Measurements from ENCODE around the gene FBN1. TPM values are rescaled to one million over a fixed set of nuclear protein-coding genes. Genes with fewer than 3 reads are reported as not detected.

The FBN1 gene
- total and polyA plus RNA-seq, 10 of the 15 experiments (the other 5 are each of a cell fraction or from before 2014, with no cell fraction given): 2.2 to 15.3 (median 7.0) TPM

GRCh38 chr15:48516121-48516520 lies 129.4 kb downstream of the FBN1 start:
- ChIA-PET SMC1A (ENCODE audit: uncharacterized antibody, unreplicated experiment) (interaction anchor here (0.9 kb wide), 1 partner anchor 19 kb away, joined by 3 read pairs; no protein-coding TSS in a partner anchor), CTCF (interaction anchor here (1.2 to 2.1 kb wide), 2 partner anchors 9 to 14 kb away, joined by 3 to 8 read pairs; no protein-coding TSS in a partner anchor), RAD21 (ENCODE audit: unreplicated experiment) (no interaction called here), POLR2A (no interaction called here)
- in situ Hi-C loops (cut with MboI): no loop called here
- no peak overlapping the region for H2AFZ ChIP-seq (ENCODE audit: control insufficient read depth, low read depth, low read length)
- DNase-seq (ENCODE audit: low read depth, low spot score) (no peak), FAIRE-seq (no peak), ATAC-seq (no peak)
- no peak overlapping the region for H3K4me3 ChIP-seq
- no TSS peak for BruUV-seq (replicated peaks)
- TF ChIP-seq FOXM1 (IDR thresholded peaks at IDR 0.05; ENCODE audit: low read depth, low read length) (no peak), SREBF1 (IDR thresholded peaks at IDR 0.05; ENCODE audit: low read length) (no peak), ZNF384 (IDR thresholded peaks at IDR 0.05; ENCODE audit: borderline replicate concordance, low read depth, low read length) (no peak), JUNB (IDR thresholded peaks at IDR 0.05) (no peak), ATF7 (IDR thresholded peaks at IDR 0.05; ENCODE audit: low read depth) (no peak)
- no peaks in the 10 kb centered on the region for H3K9me3 ChIP-seq (replicated peaks; ENCODE audit: control insufficient read depth, insufficient read depth, low read length)
- no peak overlapping the region for H3K27ac ChIP-seq (ENCODE audit: control insufficient read depth, insufficient read depth)
- H4K20me1 ChIP-seq (ENCODE audit: control insufficient read depth, insufficient read depth): no peaks in the 10 kb centered on the region
- H3K4me2 ChIP-seq (ENCODE audit: control insufficient read depth, insufficient read depth): no peak overlapping the region
- intact Hi-C loops (cut with micrococcal nuclease; ENCODE audit: unreplicated experiment): no loop called here
- no peaks in the 10 kb centered on the region for H3K4me1 ChIP-seq (ENCODE audit: control insufficient read depth, insufficient read depth, low read length)
- H3K36me3 ChIP-seq (ENCODE audit: control insufficient read depth in 2 of 2, insufficient read depth in 2 of 2, low read length in 1 of 2): no peaks in the 10 kb centered on the region
- 94% methylated on average over 3 of the region's 3 CpGs for WGBS (ENCODE audit: insufficient coverage, insufficient replicate concordance, low lambda C conversion rate, missing lambda C conversion rate)
- H3K9ac ChIP-seq (ENCODE audit: control insufficient read depth, insufficient read depth, low read length): no peak overlapping the region
- H3K79me2 ChIP-seq (ENCODE audit: control insufficient read depth, insufficient read depth, low read length): no peaks in the 10 kb centered on the region
- H3K27me3 ChIP-seq (replicated peaks in 1 of 2; ENCODE audit: control insufficient read depth in 2 of 2, insufficient read depth in 2 of 2, low read length in 1 of 2): no peaks in the 10 kb centered on the region

DNA sequence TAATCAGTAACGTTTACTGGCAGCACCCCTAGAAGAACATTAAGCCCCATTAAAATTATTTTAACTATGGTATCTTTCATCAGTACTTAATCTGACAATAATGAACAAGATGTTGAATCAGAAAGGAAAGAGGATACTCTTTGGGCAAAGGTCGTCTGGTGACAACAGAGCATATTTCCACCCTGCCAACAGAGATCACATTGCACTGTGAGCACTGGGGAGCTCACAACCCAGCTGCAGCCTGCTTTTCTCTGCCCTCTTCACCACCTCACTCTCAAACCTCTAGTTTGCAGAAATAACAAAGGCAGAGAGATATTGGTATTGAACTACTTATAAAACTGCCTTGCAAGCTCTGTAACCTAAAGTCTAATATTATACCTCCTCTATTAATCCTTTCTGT lies 130.0 kb downstream of the FBN1 start:
- RAD21 ChIA-PET (ENCODE audit: unreplicated experiment): no interaction called here
- H3K4me2 ChIP-seq (ENCODE audit: control insufficient read depth, insufficient read depth): no peak overlapping the region
- no peak for ATAC-seq
- CTCF ChIA-PET: interaction anchor here (1.2 to 2.1 kb wide), 3 partner anchors 8 to 15 kb away, joined by 3 to 8 read pairs (median 4); no protein-coding TSS in a partner anchor
- no peaks in the 10 kb centered on the region for H3K36me3 ChIP-seq (ENCODE audit: control insufficient read depth in 2 of 2, insufficient read depth in 2 of 2, low read length in 1 of 2)
- no peak overlapping the region for H3K9ac ChIP-seq (ENCODE audit: control insufficient read depth, insufficient read depth, low read length)
- no peak overlapping the region for H3K4me3 ChIP-seq
- H2AFZ ChIP-seq (ENCODE audit: control insufficient read depth, low read depth, low read length): no peak overlapping the region
- H3K27me3 ChIP-seq (replicated peaks in 1 of 2; ENCODE audit: control insufficient read depth in 2 of 2, insufficient read depth in 2 of 2, low read length in 1 of 2): no peaks in the 10 kb centered on the region
- H3K4me1 ChIP-seq (ENCODE audit: control insufficient read depth, insufficient read depth, low read length): no peaks in the 10 kb centered on the region
- intact Hi-C loops (cut with micrococcal nuclease; ENCODE audit: unreplicated experiment): no loop called here
- 65% methylated on average over 2 of the region's 2 CpGs for WGBS (ENCODE audit: insufficient coverage, insufficient replicate concordance, low lambda C conversion rate, missing lambda C conversion rate)
- SMC1A ChIA-PET (ENCODE audit: uncharacterized antibody, unreplicated experiment): interaction anchor here (1.0 to 1.5 kb wide), 2 partner anchors 12 to 13 kb away, joined by 3 to 4 read pairs; no protein-coding TSS in a partner anchor
- POLR2A ChIA-PET: no interaction called here
- no peak for DNase-seq (ENCODE audit: low read depth, low spot score)
- no peaks in the 10 kb centered on the region for H4K20me1 ChIP-seq (ENCODE audit: control insufficient read depth, insufficient read depth)
- no peaks in the 10 kb centered on the region for H3K9me3 ChIP-seq (replicated peaks; ENCODE audit: control insufficient read depth, insufficient read depth, low read length)
- no peaks in the 10 kb centered on the region for H3K79me2 ChIP-seq (ENCODE audit: control insufficient read depth, insufficient read depth, low read length)
- no peak overlapping the region for H3K27ac ChIP-seq (ENCODE audit: control insufficient read depth, insufficient read depth)
- in situ Hi-C loops (cut with MboI): no loop called here
- no TSS peak for BruUV-seq (replicated peaks)
- FAIRE-seq: no peak
- TF ChIP-seq RUNX3 (IDR thresholded peaks at IDR 0.05; ENCODE audit: low read length): no peak
- TF ChIP-seq ZZZ3 (IDR thresholded peaks at IDR 0.05; ENCODE audit: control insufficient read depth, insufficient read length, low read depth): no peak
- TF ChIP-seq, protein P1, sequence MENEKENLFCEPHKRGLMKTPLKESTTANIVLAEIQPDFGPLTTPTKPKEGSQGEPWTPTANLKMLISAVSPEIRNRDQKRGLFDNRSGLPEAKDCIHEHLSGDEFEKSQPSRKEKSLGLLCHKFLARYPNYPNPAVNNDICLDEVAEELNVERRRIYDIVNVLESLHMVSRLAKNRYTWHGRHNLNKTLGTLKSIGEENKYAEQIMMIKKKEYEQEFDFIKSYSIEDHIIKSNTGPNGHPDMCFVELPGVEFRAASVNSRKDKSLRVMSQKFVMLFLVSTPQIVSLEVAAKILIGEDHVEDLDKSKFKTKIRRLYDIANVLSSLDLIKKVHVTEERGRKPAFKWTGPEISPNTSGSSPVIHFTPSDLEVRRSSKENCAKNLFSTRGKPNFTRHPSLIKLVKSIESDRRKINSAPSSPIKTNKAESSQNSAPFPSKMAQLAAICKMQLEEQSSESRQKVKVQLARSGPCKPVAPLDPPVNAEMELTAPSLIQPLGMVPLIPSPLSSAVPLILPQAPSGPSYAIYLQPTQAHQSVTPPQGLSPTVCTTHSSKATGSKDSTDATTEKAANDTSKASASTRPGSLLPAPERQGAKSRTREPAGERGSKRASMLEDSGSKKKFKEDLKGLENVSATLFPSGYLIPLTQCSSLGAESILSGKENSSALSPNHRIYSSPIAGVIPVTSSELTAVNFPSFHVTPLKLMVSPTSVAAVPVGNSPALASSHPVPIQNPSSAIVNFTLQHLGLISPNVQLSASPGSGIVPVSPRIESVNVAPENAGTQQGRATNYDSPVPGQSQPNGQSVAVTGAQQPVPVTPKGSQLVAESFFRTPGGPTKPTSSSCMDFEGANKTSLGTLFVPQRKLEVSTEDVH (IDR thresholded peaks at IDR 0.05; ENCODE audit: low read depth, partially characterized antibody): no peak
- no peak for TF ChIP-seq CEBPB (IDR thresholded peaks at IDR 0.05; ENCODE audit: borderline replicate concordance in 1 of 2, low read depth in 2 of 2, low read length in 2 of 2)
- TF ChIP-seq POU2F2 (IDR thresholded peaks at IDR 0.05; ENCODE audit: borderline replicate concordance, low read depth, low read length): no peak
- no peak for TF ChIP-seq SPI1 (IDR thresholded peaks at IDR 0.05; ENCODE audit: borderline replicate concordance, insufficient read depth, low read depth, low read length)
- no peak for TF ChIP-seq SREBF2 (IDR thresholded peaks at IDR 0.05; ENCODE audit: low read length)
- TF ChIP-seq YBX1 (IDR thresholded peaks at IDR 0.05): no peak
- no peak for TF ChIP-seq TCF7 (IDR thresholded peaks at IDR 0.05; ENCODE audit: borderline replicate concordance)
- no peak for TF ChIP-seq HDGF (IDR thresholded peaks at IDR 0.05)
- no peak for TF ChIP-seq YY1 (IDR thresholded peaks at IDR 0.05; ENCODE audit: low read depth, low read length)
- TF ChIP-seq POLR2AphosphoS5 (IDR thresholded peaks at IDR 0.05; ENCODE audit: low read length): no peak
